Measurements from ENCODE around the gene PPP2R5A.

- TF ChIP-seq CTCF (IDR thresholded peaks at IDR 0.05) (no peak), POLR2A (IDR thresholded peaks at IDR 0.05) (no peak), EP300 (IDR thresholded peaks at IDR 0.05) (no peak)
Measured at GRCh38 chr1:212410231-212410820, 125.1 kb downstream of the PPP2R5A start.

All from tibial nerve (tissue), 4 donors.